Measurements from ENCODE around the gene TOR4A.
"Not testable (repeated sequence)": the region's sequence is repeated elsewhere in the genome, so short reads cannot be mapped to it uniquely, and the experiment has no call there.

The TOR4A gene

DNA sequence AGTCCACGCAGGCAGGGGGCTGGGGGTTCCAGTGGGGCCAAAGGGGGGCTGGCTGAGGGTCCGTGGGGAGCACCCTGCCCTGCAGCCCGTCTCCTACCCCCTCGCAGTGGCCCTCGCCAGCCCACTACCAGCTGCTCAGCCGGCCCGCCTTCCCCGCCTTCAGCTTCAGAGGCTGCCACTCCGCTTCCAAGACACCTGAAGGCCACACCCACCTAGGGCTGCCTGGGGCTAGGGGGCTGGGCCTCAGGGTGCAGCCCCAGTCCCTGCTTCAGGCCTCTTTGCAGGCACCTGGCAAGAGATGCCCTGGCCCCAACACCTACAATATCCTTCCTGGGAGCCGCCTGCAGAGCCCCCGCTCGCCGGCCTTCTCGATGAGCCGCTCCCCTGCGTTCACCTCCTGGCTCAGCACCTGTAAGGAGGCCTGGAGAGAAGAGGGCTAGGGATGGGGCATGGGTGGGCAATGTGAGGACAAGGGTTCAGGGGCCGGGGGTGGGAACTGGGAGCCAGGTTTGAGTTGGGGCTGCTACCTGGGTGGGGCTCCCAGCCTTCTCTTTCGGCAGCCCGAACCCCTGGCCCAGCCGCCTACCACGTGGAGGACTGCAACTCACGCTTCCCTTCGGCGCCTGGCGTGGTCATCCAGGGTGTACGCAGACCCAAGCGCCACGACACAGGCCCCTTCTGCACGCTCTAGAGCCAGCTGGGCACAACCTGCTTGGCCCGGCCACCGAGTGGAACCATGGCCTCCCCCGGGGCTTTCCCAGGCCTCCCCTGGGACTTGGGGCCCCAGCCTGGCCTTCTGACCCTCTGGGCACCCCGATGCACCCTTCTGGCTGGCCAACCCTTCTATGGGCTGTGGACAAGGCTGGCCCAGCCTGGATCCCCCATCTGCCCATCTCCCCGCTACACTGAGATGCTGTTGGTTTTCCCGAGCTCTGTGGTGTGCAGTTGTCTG is 24.7 kb upstream of the TOR4A start:
- DNase-seq (ENCODE audit: low read depth, low spot score): no peak

DNA sequence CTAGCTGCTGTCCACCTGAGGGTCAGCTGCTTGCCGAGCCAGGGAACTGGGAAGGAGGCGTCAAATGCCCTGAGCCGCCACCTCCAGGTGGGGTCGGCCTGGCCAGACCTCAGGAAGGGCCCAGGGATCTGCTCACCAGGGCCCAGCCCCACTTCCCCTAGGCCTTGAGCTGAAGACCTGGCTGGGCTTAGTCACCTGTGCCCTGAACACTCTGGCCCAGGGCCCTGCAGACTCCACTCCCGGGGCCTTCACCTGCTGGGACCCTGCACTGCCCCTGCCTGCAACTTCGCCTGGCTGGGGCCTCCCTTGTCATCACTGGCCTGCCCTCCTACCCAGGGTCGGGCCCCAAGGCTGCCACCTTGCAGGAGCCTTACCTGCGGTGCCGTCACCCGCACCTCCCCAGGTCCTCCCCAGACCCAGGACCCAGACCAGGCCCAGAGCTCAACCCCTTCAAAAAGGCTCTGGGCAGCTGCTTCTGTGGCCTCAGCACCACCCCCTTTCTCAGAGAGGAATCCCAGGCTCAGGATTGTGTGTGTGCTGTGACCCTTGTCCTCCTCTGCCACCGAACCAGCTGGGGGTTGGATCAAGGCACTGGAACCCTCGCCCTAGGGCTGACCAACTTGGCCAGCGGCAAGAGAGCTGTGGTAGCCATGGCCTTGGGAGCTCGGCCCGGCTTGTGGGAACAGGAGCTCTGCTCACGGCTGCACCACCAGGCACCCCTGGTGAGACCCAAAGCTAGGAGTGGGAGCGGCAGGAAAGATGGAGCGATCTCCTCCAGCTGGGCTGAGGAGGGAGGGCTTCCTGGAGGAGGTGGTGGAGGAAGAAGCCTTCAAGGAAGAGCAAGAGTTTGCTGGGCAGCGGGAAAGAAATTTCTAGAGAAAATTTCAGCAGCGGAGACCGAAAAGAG is 23.6 kb upstream of the TOR4A start:
- no peak for DNase-seq (ENCODE audit: low read depth, low spot score)

DNA sequence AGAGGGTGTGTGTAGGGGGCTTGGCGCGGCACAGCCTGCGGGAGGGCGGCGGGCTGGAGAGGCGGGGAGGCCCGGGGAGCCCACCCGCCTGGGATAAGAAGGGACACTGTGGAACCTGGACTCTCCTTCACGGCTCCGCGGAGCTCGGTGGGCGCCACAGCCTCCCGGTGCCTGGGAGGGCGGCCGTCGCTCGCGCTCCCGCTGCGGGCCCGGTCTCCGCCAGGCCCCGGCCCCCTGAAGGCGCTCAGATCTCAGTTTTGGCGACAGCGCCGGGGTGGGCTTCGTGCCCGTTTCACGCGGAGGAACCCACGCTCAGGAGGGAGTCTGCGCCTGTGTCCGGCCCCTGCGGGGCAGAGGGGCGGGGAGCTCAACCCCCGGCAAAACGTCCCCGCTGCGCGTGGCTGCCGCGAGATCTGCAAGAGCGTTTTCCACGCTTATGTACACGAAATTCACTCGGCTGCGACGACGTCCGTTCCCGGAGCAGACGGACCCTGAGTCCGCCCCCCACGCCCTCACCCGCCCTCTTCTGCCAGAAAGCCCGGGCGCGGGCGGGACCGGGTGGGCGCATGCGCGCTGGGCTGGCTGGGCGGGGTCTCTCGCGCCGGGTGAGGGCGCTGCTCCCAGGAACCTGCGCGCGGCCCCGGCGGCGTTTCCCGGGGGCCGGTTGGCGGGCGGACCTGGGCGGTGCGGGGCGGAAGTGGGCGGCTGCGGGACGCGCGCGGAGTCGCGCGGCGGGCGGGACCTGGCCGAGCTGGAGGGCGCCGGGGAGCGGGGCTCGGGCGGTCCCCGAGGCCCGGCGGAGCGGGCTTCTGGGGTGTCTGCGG is 22.7 kb upstream of the TOR4A start, which contains the start of gene NELFB:
TSS of gene NELFB (plus strand) at position 704 of the 824 bp plus-strand sequence.
- DNase-seq (ENCODE audit: low read depth, low spot score): no peak

DNA sequence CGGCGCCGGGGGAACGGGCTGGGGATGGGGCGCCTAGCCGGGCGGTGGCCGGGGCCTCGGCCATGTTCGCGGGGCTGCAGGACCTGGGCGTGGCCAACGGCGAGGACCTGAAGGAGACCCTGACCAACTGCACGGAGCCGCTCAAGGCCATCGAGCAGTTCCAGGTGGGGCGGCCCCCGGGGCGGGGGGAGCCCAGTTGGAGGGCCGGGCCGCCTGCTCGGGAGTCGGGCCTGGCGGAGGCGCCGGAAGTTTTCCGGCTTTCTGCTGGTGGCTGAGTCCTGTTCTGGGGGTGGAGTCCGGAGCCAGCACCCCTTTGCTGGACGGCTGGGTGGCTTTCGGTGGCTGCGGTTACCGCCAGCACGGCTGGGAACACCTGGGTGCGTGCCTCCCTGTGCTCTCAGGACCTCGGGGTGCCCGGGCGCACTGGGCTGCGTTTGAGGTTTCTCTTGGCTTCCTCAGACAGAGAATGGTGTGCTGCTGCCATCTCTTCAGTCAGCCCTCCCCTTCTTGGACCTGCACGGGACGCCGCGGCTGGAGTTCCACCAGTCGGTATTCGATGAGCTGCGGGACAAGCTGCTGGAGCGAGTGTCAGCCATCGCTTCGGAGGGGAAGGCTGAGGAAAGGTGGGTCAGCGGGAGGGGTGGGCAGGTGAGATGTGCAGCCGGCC is 21.9 kb upstream of the TOR4A start:
- no peak for DNase-seq (ENCODE audit: low read depth, low spot score)

DNA sequence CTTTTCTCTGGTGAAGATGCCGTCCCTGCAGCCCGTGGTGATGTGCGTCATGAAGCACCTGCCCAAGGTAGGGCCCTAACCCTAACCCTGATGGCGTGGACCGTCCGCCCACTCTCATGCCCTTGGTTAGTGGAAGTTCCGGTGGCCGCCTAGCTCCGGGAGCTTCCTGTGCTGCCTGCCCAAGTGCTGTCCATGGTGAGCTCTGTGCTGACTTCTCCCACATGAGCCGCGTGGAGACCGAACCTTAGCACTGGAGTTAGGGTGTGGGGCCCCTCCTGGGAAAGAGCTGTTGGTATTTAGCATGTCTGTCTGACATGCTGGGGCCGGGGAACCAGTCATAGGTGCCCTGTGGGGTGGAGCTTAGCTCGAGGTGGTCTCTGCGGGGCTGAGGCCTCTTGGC is 21.2 kb upstream of the TOR4A start:
- no peak for DNase-seq (ENCODE audit: low read depth, low spot score)

DNA sequence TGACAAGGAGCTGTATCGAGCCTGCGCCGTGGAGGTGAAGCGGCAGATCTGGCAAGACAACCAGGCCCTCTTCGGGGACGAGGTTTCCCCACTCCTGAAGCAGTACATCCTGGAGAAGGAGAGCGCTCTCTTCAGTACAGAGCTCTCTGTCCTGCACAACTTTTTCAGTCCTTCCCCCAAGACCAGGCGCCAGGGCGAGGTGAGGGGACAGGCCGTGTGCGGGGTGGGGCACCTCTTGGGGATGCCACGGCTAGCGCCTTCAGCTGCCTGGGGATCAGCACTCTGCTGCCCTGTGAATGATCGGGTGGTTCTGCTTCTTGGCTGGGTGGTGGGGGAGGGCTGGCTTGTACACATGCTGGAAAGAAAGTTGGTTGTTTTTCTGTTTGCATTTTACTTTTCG is 20.7 kb upstream of the TOR4A start:
- DNase-seq (ENCODE audit: low read depth, low spot score): no peak

DNA sequence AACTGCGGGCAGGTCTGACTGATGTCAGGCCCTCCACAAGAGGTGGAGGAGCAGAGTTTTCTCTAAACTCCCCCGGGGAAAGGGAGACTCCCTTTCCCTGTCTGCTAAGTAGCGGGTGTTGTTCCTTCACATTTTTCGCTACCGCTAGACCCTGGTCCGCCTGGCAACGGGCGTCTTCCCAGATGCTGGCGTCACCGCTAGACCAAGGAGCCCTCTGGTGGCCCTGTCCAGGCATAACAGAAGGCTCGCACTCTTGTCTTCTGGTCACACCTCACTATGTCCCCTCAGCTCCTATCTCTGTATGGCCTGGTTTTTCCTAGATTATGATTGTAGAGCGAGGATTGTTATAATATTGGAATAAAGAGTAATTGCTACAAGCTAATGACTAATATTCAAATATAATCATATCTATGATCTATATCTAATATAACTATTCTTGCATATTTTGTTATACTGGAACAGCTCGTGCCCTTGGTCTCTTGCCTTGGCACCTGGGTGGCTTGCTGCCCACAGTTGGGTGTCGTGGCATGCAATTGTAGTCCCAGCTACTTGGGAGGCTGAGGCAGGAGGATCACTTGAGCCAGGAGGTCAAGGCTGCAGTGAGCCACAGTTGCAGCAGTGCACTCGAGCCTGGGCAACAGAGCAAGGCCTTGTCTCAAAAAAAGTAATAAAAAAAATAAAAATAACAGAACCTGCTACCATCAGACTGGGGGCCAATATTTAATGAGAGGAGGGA is 15.2 kb upstream of the TOR4A start:
- not testable (repeated sequence) for DNase-seq (ENCODE audit: low read depth, low spot score)

DNA sequence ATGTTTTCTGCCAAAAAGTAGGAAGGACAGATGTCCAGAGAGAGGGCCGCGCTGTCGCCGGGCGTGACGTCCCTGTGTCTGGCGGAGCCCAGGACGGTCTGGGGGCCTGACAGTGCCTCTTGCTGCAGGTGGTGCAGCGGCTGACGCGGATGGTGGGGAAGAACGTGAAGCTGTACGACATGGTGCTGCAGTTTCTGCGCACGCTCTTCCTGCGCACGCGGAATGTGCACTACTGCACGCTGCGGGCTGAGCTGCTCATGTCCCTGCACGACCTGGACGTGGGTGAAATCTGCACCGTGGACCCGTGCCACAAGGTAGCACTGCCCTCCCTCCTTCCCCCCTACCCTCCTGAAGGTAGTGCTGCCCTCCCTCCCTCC is 14.6 kb upstream of the TOR4A start:
- no peak for DNase-seq (ENCODE audit: low read depth, low spot score)

DNA sequence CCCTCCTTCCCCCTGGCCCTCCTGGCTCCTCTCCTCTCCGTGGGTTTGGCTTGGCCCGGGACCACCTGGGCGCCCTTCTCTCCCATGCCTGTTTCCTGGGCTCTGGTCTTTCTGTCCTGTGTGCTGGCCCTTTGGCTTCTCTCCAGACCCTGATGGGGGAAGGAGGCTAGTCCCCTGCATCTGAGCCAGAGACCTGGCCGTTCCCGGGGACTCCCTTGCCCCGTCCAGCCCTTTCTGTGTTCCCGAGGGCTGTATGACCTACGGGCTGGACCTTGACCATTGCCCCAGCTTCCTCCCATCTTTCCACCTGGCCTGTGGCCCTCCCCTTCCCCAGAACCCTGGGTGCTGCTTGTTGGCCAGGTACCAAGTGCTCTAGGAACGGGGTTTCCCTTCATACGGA is 14.0 kb upstream of the TOR4A start:
- DNase-seq (ENCODE audit: low read depth, low spot score): no peak

DNA sequence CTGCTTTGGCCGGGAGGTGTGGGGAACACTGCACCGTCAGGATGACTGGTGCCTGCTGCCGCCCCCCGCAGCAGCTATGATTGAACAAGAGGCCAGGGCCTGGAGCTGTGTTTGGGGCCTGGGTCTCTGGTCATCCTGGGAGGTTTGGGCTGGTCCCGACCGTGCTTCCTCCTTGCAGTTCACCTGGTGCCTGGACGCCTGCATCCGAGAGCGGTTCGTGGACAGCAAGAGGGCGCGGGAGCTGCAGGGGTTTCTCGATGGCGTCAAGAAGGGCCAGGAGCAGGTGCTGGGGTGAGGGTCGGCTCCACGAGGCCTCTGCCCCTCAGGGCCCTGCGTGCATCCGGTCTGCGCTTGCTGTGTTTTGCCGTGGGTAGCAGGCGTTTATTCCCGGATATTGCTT is 13.5 kb upstream of the TOR4A start:
- no peak for DNase-seq (ENCODE audit: low read depth, low spot score)

DNA sequence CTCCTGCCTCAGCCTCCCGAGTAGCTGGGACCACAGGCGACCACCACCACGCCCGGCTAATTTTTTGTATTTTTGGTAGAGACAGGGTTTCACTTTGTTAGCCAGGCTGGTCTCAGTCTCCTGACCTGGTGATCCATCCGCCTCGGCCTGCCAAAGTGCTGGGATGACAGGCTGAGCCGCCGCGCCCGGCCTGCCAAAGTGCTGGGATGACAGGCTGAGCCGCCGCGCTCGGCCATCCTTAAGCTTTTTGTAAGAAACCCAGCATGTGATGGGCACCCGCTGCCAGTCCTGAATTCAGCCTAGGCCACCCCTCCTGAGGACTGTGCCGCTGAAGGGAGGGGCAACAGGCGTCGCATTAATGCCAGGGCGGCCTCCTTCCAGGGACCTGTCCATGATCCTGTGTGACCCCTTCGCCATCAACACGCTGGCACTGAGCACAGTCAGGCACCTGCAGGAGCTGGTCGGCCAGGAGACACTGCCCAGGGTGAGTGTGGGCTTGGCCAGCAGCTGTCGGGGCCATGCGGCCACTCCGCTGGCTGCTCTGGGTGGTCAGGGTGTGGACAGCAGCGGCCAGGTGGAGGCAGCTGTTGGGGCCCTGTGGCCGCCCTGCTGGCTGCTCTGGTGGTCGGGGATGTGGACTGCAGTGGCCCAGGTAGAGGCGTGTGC is 11.9 kb upstream of the TOR4A start:
- no peak for DNase-seq (ENCODE audit: low read depth, low spot score)

DNA sequence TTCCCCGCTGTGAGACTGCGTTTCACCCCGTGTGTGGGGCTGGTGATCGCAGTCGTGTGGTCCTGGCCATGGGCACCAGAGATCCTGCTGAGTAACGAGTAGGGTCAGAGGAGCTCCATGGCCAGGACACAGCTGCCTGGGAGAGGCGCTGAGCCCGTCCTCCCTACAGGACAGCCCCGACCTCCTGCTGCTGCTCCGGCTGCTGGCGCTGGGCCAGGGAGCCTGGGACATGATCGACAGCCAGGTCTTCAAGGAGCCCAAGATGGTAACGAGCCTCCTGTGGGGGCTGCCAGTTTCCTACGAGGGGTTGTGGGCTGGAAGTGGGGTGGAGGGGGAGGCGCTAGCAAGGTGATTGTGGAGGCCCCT is 11.4 kb upstream of the TOR4A start:
- DNase-seq (ENCODE audit: low read depth, low spot score): no peak

DNA sequence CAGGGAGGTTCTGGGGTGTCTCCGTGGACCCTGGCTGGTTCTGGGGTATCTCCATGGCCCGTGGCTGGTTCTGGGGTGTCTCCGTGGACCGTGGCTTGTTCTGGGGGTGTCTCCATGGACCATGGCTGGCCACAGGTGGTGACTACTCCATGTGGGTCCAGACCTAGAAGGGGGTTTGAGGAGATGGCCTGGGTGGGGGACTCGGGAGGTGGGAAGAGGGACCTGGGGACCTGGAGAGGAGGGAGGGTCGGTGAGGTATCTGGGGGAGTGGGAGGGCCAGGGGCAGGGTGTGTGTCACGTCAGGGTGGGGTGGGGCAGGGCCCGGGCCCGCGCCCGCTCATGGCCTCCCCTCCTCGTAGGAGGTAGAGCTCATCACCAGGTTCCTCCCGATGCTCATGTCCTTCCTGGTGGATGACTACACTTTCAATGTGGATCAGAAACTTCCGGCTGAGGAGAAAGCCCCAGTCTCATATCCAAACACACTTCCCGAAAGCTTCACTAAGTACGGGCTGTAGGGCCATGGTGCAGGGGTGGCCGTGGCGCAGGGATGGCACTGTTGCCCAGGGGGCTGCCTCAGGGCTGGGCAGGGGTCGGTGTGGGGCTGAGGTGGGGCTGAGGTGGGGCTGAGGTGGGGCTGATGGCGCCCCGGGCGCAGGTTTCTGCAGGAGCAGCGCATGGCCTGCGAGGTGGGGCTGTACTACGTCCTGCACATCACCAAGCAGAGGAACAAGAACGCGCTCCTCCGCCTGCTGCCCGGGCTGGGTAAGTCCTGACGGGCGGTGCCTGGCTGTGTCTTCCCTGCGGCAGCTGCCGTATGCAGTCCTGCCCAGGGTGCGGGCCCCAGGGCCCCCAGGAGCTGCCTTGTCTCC is 10.7 kb upstream of the TOR4A start:
- DNase-seq (ENCODE audit: low read depth, low spot score): no peak

DNA sequence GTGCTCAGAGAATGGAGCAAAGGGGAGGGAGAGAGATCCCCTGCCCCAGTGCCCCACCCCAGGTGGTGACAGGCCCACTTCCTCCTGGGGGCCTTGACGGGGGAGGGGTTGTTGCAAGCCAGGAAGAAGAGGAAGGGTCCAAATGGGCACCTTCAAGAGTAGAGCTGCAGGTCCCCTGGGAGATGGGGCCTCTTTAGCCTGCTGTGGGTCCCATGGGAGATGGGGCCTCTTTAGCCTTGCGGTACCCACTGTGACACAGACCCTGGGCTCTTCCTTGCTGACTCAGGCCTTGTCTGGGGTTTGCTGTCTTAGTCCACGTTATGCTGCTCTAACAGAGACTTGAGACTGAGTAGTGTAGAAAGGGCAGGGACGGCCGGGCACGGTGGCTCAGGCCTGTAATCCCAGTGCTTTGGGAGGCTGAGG is 9.6 kb upstream of the TOR4A start:
- DNase-seq (ENCODE audit: low read depth, low spot score): no peak

DNA sequence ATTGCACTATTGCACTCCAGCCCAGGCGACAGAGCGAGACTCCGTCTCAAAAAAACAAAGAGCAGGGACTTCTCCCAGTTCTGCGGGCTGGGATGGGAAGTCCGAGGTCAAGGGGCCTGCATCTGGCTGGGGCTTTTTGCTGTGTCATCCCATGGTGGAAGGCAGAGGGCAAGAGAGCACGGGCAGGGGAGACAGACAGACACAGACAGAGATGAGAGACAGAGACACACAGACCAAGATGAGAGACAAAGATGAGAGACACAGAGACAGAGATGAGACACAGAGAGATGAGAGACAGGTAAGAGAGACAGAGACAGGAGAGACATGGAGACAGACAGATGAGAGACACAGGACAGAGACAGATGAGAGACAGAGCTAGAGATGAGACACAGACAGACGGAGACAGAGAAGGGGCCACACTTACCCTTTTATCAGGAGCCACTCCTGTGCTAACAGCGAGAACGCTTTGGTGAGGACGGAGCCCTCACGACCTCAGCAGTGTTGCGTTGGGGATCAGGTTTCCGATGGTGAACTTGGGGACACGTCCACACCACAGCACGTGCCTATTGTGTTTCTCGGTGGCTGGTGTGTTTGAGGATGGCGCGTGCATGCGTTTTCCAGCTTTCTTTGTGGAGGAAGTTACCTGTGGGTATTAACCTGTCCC is 8.9 kb upstream of the TOR4A start:
- DNase-seq (ENCODE audit: low read depth, low spot score): no peak

DNA sequence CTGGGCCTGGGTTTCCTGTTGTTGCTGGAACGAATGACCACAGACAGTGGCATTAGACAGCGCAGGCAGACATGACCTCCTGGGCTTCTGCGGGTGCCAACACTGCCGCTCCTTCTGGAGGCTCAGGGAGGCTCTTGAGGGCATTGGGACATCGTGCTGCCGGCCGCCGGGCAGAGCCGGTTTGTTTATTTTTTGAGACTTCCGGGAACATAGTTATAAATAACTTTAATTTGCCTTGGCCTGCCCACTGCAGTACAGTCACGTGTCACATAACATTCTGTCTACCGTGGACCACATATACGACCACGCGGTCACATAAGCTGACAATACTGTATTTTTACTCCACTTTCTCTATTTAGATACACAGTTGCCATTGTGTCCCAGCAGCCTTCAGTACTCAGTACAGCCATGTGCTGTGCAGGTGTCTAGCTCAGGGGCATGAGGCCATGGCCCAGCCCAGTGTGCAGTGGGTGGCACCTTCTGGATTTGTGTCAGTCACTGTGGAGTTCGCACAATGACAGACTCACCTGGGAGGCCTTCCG is 8.2 kb upstream of the TOR4A start:
- no peak for DNase-seq (ENCODE audit: low read depth, low spot score)

DNA sequence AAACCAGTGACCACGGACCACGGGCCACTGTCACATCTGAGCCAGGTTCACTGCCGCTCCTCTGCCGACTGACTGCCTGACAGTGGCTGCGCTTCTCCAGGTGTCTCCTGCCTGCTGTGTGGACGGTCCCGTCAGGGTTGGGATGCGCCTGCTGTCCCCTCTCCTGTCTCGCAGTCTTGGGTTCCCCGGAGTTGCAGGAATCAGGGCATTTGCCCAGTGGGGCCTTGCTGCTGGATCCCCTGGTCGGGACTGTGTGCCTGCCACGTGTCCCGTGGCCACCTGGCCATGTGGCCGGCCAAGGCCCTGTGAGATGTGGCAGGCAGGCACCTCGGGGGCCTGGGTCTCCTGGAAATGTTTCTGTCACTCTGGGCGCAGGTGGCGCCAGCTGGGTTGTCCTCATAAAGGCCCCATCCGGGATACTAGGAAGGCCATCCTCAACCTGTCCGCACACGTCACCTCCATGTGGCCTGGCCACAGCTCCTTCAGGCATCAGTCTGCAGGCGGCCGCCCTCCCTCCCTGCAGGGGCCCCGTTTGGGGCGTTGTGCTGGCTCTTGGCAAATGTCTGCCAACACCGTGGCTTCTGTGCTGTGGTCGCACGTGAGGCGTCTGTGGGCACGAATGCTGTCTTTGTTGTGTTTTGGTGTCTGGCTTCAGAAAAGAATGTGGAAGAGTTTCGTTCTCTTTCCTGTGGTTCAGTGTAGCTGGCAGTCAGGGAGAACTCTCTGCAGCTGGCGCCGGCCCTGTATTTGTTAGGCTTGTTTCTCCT is 6.4 kb upstream of the TOR4A start:
- no peak for DNase-seq (ENCODE audit: low read depth, low spot score)

Data from brain pericyte (primary cell).